H9 (cell line): Measurements from ENCODE around the gene TMEM79. TPM values are rescaled to one million over a fixed set of nuclear protein-coding genes. Genes with fewer than 3 reads are reported as not detected.

Experiments used
- DNase-seq: peaks from one replicate; pipeline ENCODE4 v3.0.0-alpha.2; 2017
- H2AFZ ChIP-seq: one replicate; pipeline ENCODE4 v1.6.1; 2013; ENCODE audit warnings: mild to moderate bottlenecking, low read length, control low read depth, moderate library complexity
- H2AK5ac ChIP-seq: 2 replicates; pipeline ENCODE4 v1.6.1; 2013; ENCODE audit warnings: low read length, control low read depth, mixed read lengths; ENCODE audit not compliant: insufficient read length
- H2BK120ac ChIP-seq: one replicate; pipeline ENCODE4 v1.6.1; 2013; ENCODE audit warnings: low read depth, mild to moderate bottlenecking, low read length, control low read depth, inconsistent platforms; ENCODE audit not compliant: poor library complexity, severe bottlenecking
- H2BK12ac ChIP-seq: 2 replicates; pipeline ENCODE4 v1.6.1; 2013; ENCODE audit warnings: low read length, control low read depth, mixed read lengths, low read depth; ENCODE audit not compliant: insufficient read length
- H2BK15ac ChIP-seq: 2 replicates; pipeline ENCODE4 v1.6.1; 2013; ENCODE audit warnings: low read depth, low read length, control low read depth
- H2BK20ac ChIP-seq: one replicate; pipeline ENCODE4 v1.6.1; 2013; ENCODE audit warnings: low read depth, mild to moderate bottlenecking, low read length, control low read depth, inconsistent platforms; ENCODE audit not compliant: poor library complexity, severe bottlenecking
- H2BK5ac ChIP-seq: 2 replicates; pipeline ENCODE4 v1.6.1; 2013; ENCODE audit warnings: low read length, control low read depth, mixed read lengths; ENCODE audit not compliant: insufficient read length
- H3K14ac ChIP-seq: 2 replicates; pipeline ENCODE4 v1.6.1; 2013; ENCODE audit warnings: low read length, control low read depth; ENCODE audit not compliant: insufficient read depth
- H3K18ac ChIP-seq: 2 replicates; pipeline ENCODE4 v1.6.1; 2013; ENCODE audit warnings: low read depth, mild to moderate bottlenecking, mixed read lengths, low read length, control low read depth; ENCODE audit not compliant: insufficient read length
- H3K23ac ChIP-seq: 2 replicates; pipeline ENCODE4 v1.6.1; 2013; ENCODE audit warnings: low read length, control low read depth, mixed read lengths, low read depth; ENCODE audit not compliant: insufficient read length
- H3K23me2 ChIP-seq: 2 replicates; pipeline ENCODE4 v1.6.1; 2013; ENCODE audit warnings: low read depth, mild to moderate bottlenecking, mixed read lengths, low read length, control low read depth; ENCODE audit not compliant: insufficient read length, poor library complexity, severe bottlenecking
- H3K27ac ChIP-seq: 2 replicates; pipeline ENCODE4 v1.5.1; 2013; ENCODE audit warnings: low read length, control low read depth, mixed read lengths, low read depth; ENCODE audit not compliant: insufficient read length
- H3K27me3 ChIP-seq: 2 replicates; pipeline ENCODE4 v1.6.1; 2013; ENCODE audit warnings: low read length, control low read depth, inconsistent platforms; ENCODE audit not compliant: insufficient read depth
- H3K4ac ChIP-seq: 2 replicates; pipeline ENCODE4 v1.6.1; 2013; ENCODE audit warnings: low read depth, mild to moderate bottlenecking, control low read depth, inconsistent platforms, low read length, moderate library complexity
- H3K4me1 ChIP-seq: 2 replicates; pipeline ENCODE4 v1.6.1; 2013; ENCODE audit warnings: low read length, control low read depth, inconsistent platforms; ENCODE audit not compliant: insufficient read depth
- H3K4me2 ChIP-seq: 2 replicates; pipeline ENCODE4 v1.6.1; 2013; ENCODE audit warnings: low read length, control low read depth, mixed read lengths; ENCODE audit not compliant: insufficient read length, insufficient read depth
- H3K56ac ChIP-seq: 2 replicates; pipeline ENCODE4 v1.6.1; 2013; ENCODE audit warnings: low read depth, mild to moderate bottlenecking, mixed read lengths, low read length, control low read depth; ENCODE audit not compliant: insufficient read length
- H3K79me1 ChIP-seq: 2 replicates; pipeline ENCODE4 v1.6.1; 2013; ENCODE audit warnings: low read depth, mild to moderate bottlenecking, moderate library complexity, low read length, control low read depth, inconsistent platforms; ENCODE audit not compliant: insufficient read depth, poor library complexity, severe bottlenecking
- H3K79me2 ChIP-seq: 2 replicates; pipeline ENCODE4 v1.6.1; 2013; ENCODE audit warnings: low read length, control low read depth, inconsistent platforms; ENCODE audit not compliant: insufficient read depth
- H3K9ac ChIP-seq: 2 replicates; pipeline ENCODE4 v1.6.1; 2013; ENCODE audit warnings: low read length, control low read depth, mixed read lengths; ENCODE audit not compliant: insufficient read length; ENCODE audit errors: extremely low read depth
- H3K9me3 ChIP-seq: one replicate; pipeline ENCODE4 v1.6.1; 2013; ENCODE audit warnings: low read depth, low read length, inconsistent platforms; ENCODE audit not compliant: control insufficient read depth
- H3T11ph ChIP-seq: one replicate; pipeline ENCODE4 v1.6.1; 2013; ENCODE audit warnings: mild to moderate bottlenecking, low read length, control low read depth, inconsistent platforms
- H4K20me1 ChIP-seq: one replicate; pipeline ENCODE4 v1.6.1; 2013; ENCODE audit not compliant: control insufficient read depth, insufficient read length, insufficient read depth
- H4K5ac ChIP-seq: 2 replicates; pipeline ENCODE4 v1.6.1; 2013; ENCODE audit warnings: low read depth, mild to moderate bottlenecking, mixed read lengths, low read length, control low read depth; ENCODE audit not compliant: insufficient read length
- H4K8ac ChIP-seq: replicated peaks from 2 replicates; pipeline ENCODE4 v1.6.1; 2013; ENCODE audit warnings: low read length, control low read depth, mixed read lengths, low read depth; ENCODE audit not compliant: insufficient read length
- H4K91ac ChIP-seq: 2 replicates; pipeline ENCODE4 v1.6.1; 2013; ENCODE audit warnings: low read depth, mild to moderate bottlenecking, moderate library complexity, mixed read lengths, low read length, control low read depth; ENCODE audit not compliant: insufficient read length
- H3K27ac Mint-ChIP-seq, 3 experiments: 2 replicates in 2 of 3; 3 replicates in 1 of 3; pipeline ENCODE4 v1.8.0; 2020 to 2021; ENCODE audit warnings: mixed read lengths in 3 of 3, mild to moderate bottlenecking in 1 of 3, moderate library complexity in 1 of 3
- H3K27me3 Mint-ChIP-seq: 2 replicates; pipeline ENCODE4 v1.8.0; 2021; ENCODE audit warnings: low read depth, mild to moderate bottlenecking, moderate library complexity, mixed read lengths
- H3K36me3 Mint-ChIP-seq, 3 experiments: 2 replicates in 2 of 3; 3 replicates in 1 of 3; pipeline ENCODE4 v1.8.0; 2020 to 2021; ENCODE audit warnings: low read depth in 3 of 3, mixed read lengths in 3 of 3; ENCODE audit not compliant: insufficient read depth in 1 of 3
- H3K4me1 Mint-ChIP-seq, 2 experiments: 2 replicates each; pipeline ENCODE4 v1.8.0; 2020; ENCODE audit warnings: mixed read lengths in 2 of 2
- H3K4me3 Mint-ChIP-seq, 2 experiments: 2 replicates in 1 of 2; 3 replicates in 1 of 2; pipeline ENCODE4 v1.8.0; 2020 to 2021; ENCODE audit warnings: mild to moderate bottlenecking in 2 of 2, mixed read lengths in 2 of 2, moderate library complexity in 1 of 2
- H3K9me3 Mint-ChIP-seq, 2 experiments: 2 replicates in 1 of 2; 3 replicates in 1 of 2; pipeline ENCODE4 v1.8.0; 2020; ENCODE audit warnings: mild to moderate bottlenecking in 2 of 2, mixed read lengths in 2 of 2, moderate library complexity in 1 of 2
- CTCF ChIP-seq: fragments of 200-600 bp; sonication (generic); conservative IDR thresholded peaks from 3 replicates; pipeline ENCODE4 v1.8.0; 2021; ENCODE audit warnings: antibody characterized with exemption, mild to moderate bottlenecking
- WGBS: extraction: QIAGEN DNeasy Blood & Tissue Kit; methylation state at CpG from one replicate; pipeline ENCODE4 v1.1.7; 2013; ENCODE audit warnings: missing lambda C conversion rate, low lambda C conversion rate, mixed read lengths; ENCODE audit not compliant: insufficient read length; ENCODE audit errors: extremely low coverage; 5-methylcytosine and 5-hydroxymethylcytosine counted together
- total RNA-seq: library from RNA; stranded (reverse); gene quantifications from 2 replicates; pipeline ENCODE4 v1.2.1, GENCODE V29; 2021

The TMEM79 gene
- total RNA-seq, 1 experiment from 2014 or later: 2.6 TPM

DNA sequence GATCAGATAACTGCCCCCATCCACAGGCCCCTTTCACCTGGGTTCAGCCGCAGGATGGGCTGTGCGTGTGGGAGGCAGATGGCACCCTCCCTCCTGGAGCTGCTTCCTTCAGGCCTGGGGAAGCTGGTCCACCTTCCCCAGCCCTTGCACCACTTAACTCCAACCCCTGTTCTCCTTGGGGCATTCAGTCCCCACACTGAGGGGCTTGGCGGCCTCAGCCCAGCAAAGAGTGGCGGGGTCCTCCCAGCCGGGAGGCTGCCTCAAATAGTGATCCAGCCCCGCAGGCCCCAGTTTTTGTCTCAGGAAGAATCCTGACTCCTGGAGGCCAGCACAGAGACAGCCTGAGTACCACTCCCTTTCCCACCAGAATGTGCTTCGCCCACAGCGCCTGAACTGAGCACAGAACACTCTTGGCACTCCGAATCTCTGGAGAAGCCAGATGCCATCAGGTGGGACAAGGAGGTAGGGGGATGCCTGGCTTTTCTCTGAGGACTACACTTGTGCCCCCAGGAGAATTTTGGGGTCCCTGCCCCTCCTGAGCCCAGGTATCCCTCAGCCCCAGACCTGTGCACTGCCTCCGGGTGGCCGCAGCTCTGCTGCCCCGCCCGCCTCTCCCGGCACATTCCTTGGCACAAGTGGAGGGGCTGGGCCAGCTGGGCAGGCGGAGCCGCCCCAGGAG is 37.2 kb upstream of the TMEM79 start:
- Histone ChIP-seq H3K14ac (peak overlapping the region; percentile 14; the same call in 1 of the 2 replicates), H3K79me2 (no peaks in the 10 kb centered on the region), H3K4me1 (peaks cover 2% of the 10 kb centered on the region; the same call in 1 of the 2 replicates), H3K18ac (no peak overlapping the region), H3K27ac (no peak overlapping the region), H2AK5ac (no peak overlapping the region), H3T11ph (no peak overlapping the region), H3K23me2 (peaks cover 3% of the 10 kb centered on the region), H4K20me1 (no peaks in the 10 kb centered on the region), H3K9ac (no peak overlapping the region), H4K91ac (no peak overlapping the region), H2BK20ac (no peak overlapping the region), H2AFZ (no peak overlapping the region), H2BK5ac (no peak overlapping the region), H2BK12ac (no peak overlapping the region), H3K4ac (no peak overlapping the region), H3K9me3 (no peaks in the 10 kb centered on the region), H4K8ac (no peak overlapping the region), H4K5ac (no peak overlapping the region), H3K56ac (no peak overlapping the region), H3K27me3 (no peaks in the 10 kb centered on the region), H3K23ac (no peak overlapping the region), H2BK15ac (no peak overlapping the region), H2BK120ac (no peak overlapping the region), H3K4me2 (no peak overlapping the region), H3K79me1 (no peaks in the 10 kb centered on the region)
- Mint-ChIP-seq H3K27me3 (peaks cover 4% of the 10 kb centered on the region; the same call in 1 of the 2 replicates), H3K4me3 (no peak overlapping the region), H3K36me3 (peaks cover 10 to 38% (median 28%) of the 10 kb centered on the region in 3 experiments; a peak in 6 of 7 replicates), H3K27ac (peak overlapping the region in 1 of 3 experiments; percentile 76; a peak in 2 of 7 replicates), H3K4me1 (peaks cover 15 to 22% of the 10 kb centered on the region in 2 experiments), H3K9me3 (no peaks in the 10 kb centered on the region)
- TF ChIP-seq CTCF: no peak; the same call in 2 of the 3 replicates
- WGBS: no CpG with 5 or more reads among the region's 16 CpGs
- DNase-seq: no peak
